ENCODE results near the gene CCDC9. TPM values are rescaled to one million over a fixed set of nuclear protein-coding genes. Genes with fewer than 3 reads are reported as not detected.

CCDC9 gene
- total and polyA plus RNA-seq, 2 of the 8 experiments (the other 6 are each of a cell fraction or from before 2014, with no cell fraction given), result 3.7 to 29.8 TPM

DNA sequence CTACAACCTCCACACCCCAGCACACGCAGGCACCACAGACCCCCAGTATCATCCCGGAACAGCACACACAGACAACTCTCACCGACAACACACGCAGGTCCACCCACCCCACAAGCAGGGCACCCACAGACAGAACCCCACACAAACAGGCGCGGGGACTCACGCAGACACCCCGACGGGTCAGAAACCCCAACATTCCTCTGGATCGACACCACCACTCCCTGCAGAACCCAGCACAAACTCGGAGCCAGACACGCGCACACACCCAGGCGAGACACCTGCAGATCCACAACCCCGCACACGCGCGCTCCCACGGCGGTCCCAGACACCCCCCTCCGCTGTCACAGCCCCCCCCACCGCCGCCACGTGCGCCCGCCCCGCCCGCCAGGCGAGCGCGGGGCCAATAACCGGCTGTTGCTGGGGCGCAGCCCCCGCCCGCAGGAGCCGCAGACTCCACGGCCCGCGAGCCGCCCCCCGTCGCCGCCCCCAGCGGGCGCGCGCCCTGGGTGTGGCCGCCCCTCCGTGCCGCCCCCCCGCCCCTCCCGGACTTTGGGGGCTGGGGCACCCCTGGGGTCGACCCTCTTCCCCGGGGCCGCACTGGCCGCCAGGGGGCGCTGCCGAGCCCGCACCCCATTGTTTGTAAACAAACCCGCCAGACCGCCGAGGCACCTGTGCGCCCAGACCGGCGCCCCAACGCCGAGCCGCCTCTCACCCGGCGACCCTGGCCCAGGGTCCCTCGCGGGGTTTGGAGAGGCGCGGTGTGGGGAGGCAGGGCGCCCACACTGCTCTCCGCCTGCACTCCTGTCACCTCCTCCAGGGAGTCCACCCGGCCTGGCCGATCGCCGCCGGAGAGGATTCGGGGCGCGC, 26.0 kb upstream of the CCDC9 start:
- Histone ChIP-seq H2BK5ac (ENCODE audit: low read depth, low read length) (peak overlapping the region; percentile 98; the same call in 1 of the 2 replicates), H3K27ac (ENCODE audit: low read depth, low read length) (peak overlapping the region; percentile 48; the same call in 1 of the 2 replicates), H3K18ac (ENCODE audit: extremely low read depth, low read length) (peak overlapping the region; percentile 48; the same call in 1 of the 2 replicates), H3K23ac (ENCODE audit: insufficient read length) (no peak overlapping the region), H3K79me1 (ENCODE audit: low read depth, low read length) (peaks cover 16% of the 10 kb centered on the region), H2AFZ (ENCODE audit: low read length) (no peak overlapping the region), H2BK120ac (replicated peaks; ENCODE audit: low read depth, low read length) (no peak overlapping the region), H3K4me1 (replicated peaks in 1 of 4; ENCODE audit: control insufficient read depth in 3 of 4, insufficient read depth in 4 of 4, low read length in 3 of 4) (peaks cover 17 to 38% (median 25%) of the 10 kb centered on the region in 4 experiments), H2BK15ac (ENCODE audit: low read length) (peak overlapping the region; percentile 88), H3K79me2 (ENCODE audit: control insufficient read depth in 1 of 2, insufficient read depth in 2 of 2, low read length in 2 of 2) (peaks cover 5 to 32% of the 10 kb centered on the region in 2 experiments; a peak in 2 of 4 replicates), H2AK5ac (ENCODE audit: low read depth, low read length) (peak overlapping the region; percentile 96), H2BK20ac (ENCODE audit: low read length) (no peak overlapping the region), H3K4me3 (ENCODE audit: extremely low read depth in 1 of 4, insufficient read depth in 2 of 4, low read depth in 3 of 4, low read length in 4 of 4) (peak overlapping the region; percentile 78 to 99 (median 89)), H4K5ac (ENCODE audit: insufficient read length, low read depth, low read length) (peak overlapping the region; percentile 58), H3K27me3 (replicated peaks in 1 of 4; ENCODE audit: control insufficient read depth in 3 of 4, extremely low read depth in 1 of 4, insufficient read depth in 3 of 4, low read length in 3 of 4) (no peaks in the 10 kb centered on the region; a peak in 1 of 7 replicates), H3K9ac (replicated peaks in 1 of 4; ENCODE audit: extremely low read depth in 1 of 4, low read depth in 3 of 4, low read length in 3 of 4) (peak overlapping the region; percentile 69 to 77 (median 73)), H3K14ac (ENCODE audit: insufficient read length) (no peak overlapping the region), H3K9me3 (ENCODE audit: insufficient read depth in 2 of 2, low read depth in 1 of 2, low read length in 1 of 2) (no peaks in the 10 kb centered on the region), H3K4ac (replicated peaks; ENCODE audit: insufficient read length, low read depth, low read length) (peak overlapping the region; percentile 1), H3K4me2 (ENCODE audit: insufficient read depth in 1 of 2, low read depth in 2 of 2, low read length in 2 of 2) (peak overlapping the region; percentile 94 to 98), H4K91ac (replicated peaks; ENCODE audit: insufficient read length, low read length) (peak overlapping the region; percentile 73), H3K23me2 (ENCODE audit: low read depth, low read length) (peaks cover 35% of the 10 kb centered on the region), H4K20me1 (replicated peaks in 1 of 2; ENCODE audit: control insufficient read depth in 1 of 2, insufficient read depth in 2 of 2, low read length in 2 of 2) (peaks cover 14 to 18% of the 10 kb centered on the region in 2 experiments), H3K36me3 (ENCODE audit: control insufficient read depth in 2 of 4, insufficient read depth in 4 of 4, low read length in 3 of 4) (no peaks in the 10 kb centered on the region), H2BK12ac (ENCODE audit: low read depth, low read length) (peak overlapping the region; percentile 84; the same call in 1 of the 2 replicates), H4K8ac (ENCODE audit: extremely low read depth, insufficient read depth, low read length) (peak overlapping the region; percentile 9), H3K56ac (replicated peaks; ENCODE audit: insufficient read length, low read depth, low read length) (no peak overlapping the region)
- CTCF ChIA-PET (ENCODE audit: partially characterized antibody), result interaction anchor here (0.6 to 11.9 kb wide), 4 partner anchors 14 to 34 kb away, joined by 3 to 152 read pairs (median 10); no protein-coding TSS in a partner anchor
- WGBS, 2 experiments (ENCODE audit: extremely low coverage in 1 of 2, insufficient coverage in 1 of 2, insufficient read length in 1 of 2, insufficient replicate concordance in 2 of 2, low coverage in 1 of 2, low lambda C conversion rate in 2 of 2, missing lambda C conversion rate in 1 of 2), result 2% methylated on average over 52 of the region's 84 CpGs; no CpG with 5 or more reads in 1 of the 2 experiments
- DNase-seq (ENCODE audit: low read depth in 1 of 2, low spot score in 2 of 2), result peak in 1 of 2 experiments; percentile 93
- FAIRE-seq, result no peak
- POLR2A ChIA-PET (ENCODE audit: partially characterized antibody), result interaction anchor here (1.0 kb wide), 1 partner anchor 19 kb away, joined by 3 read pairs; no protein-coding TSS in a partner anchor
- no peak for TF ChIP-seq RNF2 (IDR thresholded peaks at IDR 0.05; ENCODE audit: borderline replicate concordance, low read depth, low read length, missing control alignments, poor library complexity, severe bottlenecking)
- no peak for TF ChIP-seq ZNF274 (IDR thresholded peaks at IDR 0.05; ENCODE audit: borderline replicate concordance, extremely low read depth, low read length)
- TF ChIP-seq TBP (IDR thresholded peaks at IDR 0.05; ENCODE audit: low read depth, low read length), result no peak
- peak; percentile 20 to 45; a peak in 3 of 4 replicates for TF ChIP-seq RAD21 (IDR thresholded peaks at IDR 0.05 in 1 of 2, conservative IDR thresholded peaks at IDR 0.05 in 1 of 2; ENCODE audit: low read depth in 2 of 2, low read length in 2 of 2)
- TF ChIP-seq KDM4A (IDR thresholded peaks at IDR 0.05; ENCODE audit: low read depth, low read length, severe bottlenecking), result peak; percentile 24
- TF ChIP-seq MAFK (IDR thresholded peaks at IDR 0.05; ENCODE audit: low read depth, low read length), result no peak
- TF ChIP-seq, protein P1, sequence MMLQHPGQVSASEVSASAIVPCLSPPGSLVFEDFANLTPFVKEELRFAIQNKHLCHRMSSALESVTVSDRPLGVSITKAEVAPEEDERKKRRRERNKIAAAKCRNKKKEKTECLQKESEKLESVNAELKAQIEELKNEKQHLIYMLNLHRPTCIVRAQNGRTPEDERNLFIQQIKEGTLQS (IDR thresholded peaks at IDR 0.05; ENCODE audit: insufficient read depth, low read depth, low read length), result no peak
- peak; percentile 67 for TF ChIP-seq TAF1 (IDR thresholded peaks at IDR 0.05; ENCODE audit: low read depth, low read length)
- TF ChIP-seq NRF1 (IDR thresholded peaks at IDR 0.05; ENCODE audit: low read depth, low read length), result no peak
- no peak for TF ChIP-seq CREB1 (IDR thresholded peaks at IDR 0.05)

Data from H1 (cell line).